ENCODE results near the gene FNBP1. TPM values are rescaled to one million over a fixed set of nuclear protein-coding genes. Genes with fewer than 3 reads are reported as not detected.

Gene FNBP1
- total RNA-seq, 1 experiment from 2014 or later, result 36.5 TPM

- no peak overlapping the region for H2BK20ac ChIP-seq (ENCODE audit: low read depth, low read length, poor library complexity, severe bottlenecking)
- no peak overlapping the region for H3K27ac ChIP-seq (ENCODE audit: insufficient read length, low read depth, low read length)
- no peak overlapping the region for H4K5ac ChIP-seq (ENCODE audit: insufficient read length, low read depth, low read length)
- no peaks in the 10 kb centered on the region for H3K9me3 ChIP-seq (ENCODE audit: control insufficient read depth, low read depth, low read length)
- H3K14ac ChIP-seq (ENCODE audit: insufficient read depth, low read length), result no peak overlapping the region
- H2BK5ac ChIP-seq (ENCODE audit: insufficient read length, low read length), result no peak overlapping the region
- no peak overlapping the region for H3K23ac ChIP-seq (ENCODE audit: insufficient read length, low read depth, low read length)
- no peak overlapping the region for H2BK15ac ChIP-seq (ENCODE audit: low read depth, low read length)
- Mint-ChIP-seq H3K36me3 (ENCODE audit: insufficient read depth in 1 of 3, low read depth in 3 of 3) (peaks cover 2 to 10% (median 6%) of the 10 kb centered on the region in 3 experiments; a peak in 5 of 7 replicates), H3K9me3 (no peaks in the 10 kb centered on the region; a peak in 1 of 5 replicates), H3K27ac (no peak overlapping the region), H3K27me3 (ENCODE audit: low read depth) (no peaks in the 10 kb centered on the region), H3K4me3 (no peak overlapping the region), H3K4me1 (peaks cover 5 to 6% of the 10 kb centered on the region in 2 experiments; a peak in 3 of 4 replicates)
- no peak overlapping the region for H3K56ac ChIP-seq (ENCODE audit: insufficient read length, low read depth, low read length)
- no peak overlapping the region for H3K4ac ChIP-seq (ENCODE audit: low read depth, low read length)
- TF ChIP-seq CTCF (conservative IDR thresholded peaks at IDR 0.05), result no peak
- H3K4me2 ChIP-seq (ENCODE audit: insufficient read depth, insufficient read length, low read length), result no peak overlapping the region
- H2BK12ac ChIP-seq (ENCODE audit: insufficient read length, low read depth, low read length), result no peak overlapping the region
- H4K20me1 ChIP-seq (ENCODE audit: control insufficient read depth, insufficient read depth, insufficient read length), result no peaks in the 10 kb centered on the region
- H3K23me2 ChIP-seq (ENCODE audit: insufficient read length, low read depth, low read length, poor library complexity, severe bottlenecking), result peaks cover 2% of the 10 kb centered on the region
- H4K8ac ChIP-seq (replicated peaks; ENCODE audit: insufficient read length, low read depth, low read length), result no peak overlapping the region
- DNase-seq, result no peak
- no peak overlapping the region for H4K91ac ChIP-seq (ENCODE audit: insufficient read length, low read depth, low read length)
- no peak overlapping the region for H2BK120ac ChIP-seq (ENCODE audit: low read depth, low read length, poor library complexity, severe bottlenecking)
- H3K9ac ChIP-seq (ENCODE audit: extremely low read depth, insufficient read length, low read length), result no peak overlapping the region
- H3K79me2 ChIP-seq (ENCODE audit: insufficient read depth, low read length), result no peaks in the 10 kb centered on the region; the same call in 1 of the 2 replicates
- H3K79me1 ChIP-seq (ENCODE audit: insufficient read depth, low read depth, low read length, poor library complexity, severe bottlenecking), result peaks cover 3% of the 10 kb centered on the region
- no peak overlapping the region for H3K18ac ChIP-seq (ENCODE audit: insufficient read length, low read depth, low read length)
- H3K27me3 ChIP-seq (ENCODE audit: insufficient read depth, low read length), result no peaks in the 10 kb centered on the region
- no peak overlapping the region for H3T11ph ChIP-seq (ENCODE audit: low read length)
- no peak overlapping the region for H2AFZ ChIP-seq (ENCODE audit: low read length)
- WGBS (ENCODE audit: extremely low coverage, insufficient read length, low lambda C conversion rate), result no CpG with 5 or more reads among the region's 2 CpGs
- no peak overlapping the region for H2AK5ac ChIP-seq (ENCODE audit: insufficient read length, low read length)
- no peaks in the 10 kb centered on the region; the same call in 1 of the 2 replicates for H3K4me1 ChIP-seq (ENCODE audit: insufficient read depth, low read length)
These were observed 19.8 kb upstream of the FNBP1 start for GRCh38 chr9:130062750-130063149.
